ENCODE data around the gene CCSER1. TPM values are rescaled to one million over a fixed set of nuclear protein-coding genes. Genes with fewer than 3 reads are reported as not detected.

Gene CCSER1
- total and polyA plus RNA-seq, 2 experiments from 2014 or later: 2.9 to 3.4 TPM

DNA sequence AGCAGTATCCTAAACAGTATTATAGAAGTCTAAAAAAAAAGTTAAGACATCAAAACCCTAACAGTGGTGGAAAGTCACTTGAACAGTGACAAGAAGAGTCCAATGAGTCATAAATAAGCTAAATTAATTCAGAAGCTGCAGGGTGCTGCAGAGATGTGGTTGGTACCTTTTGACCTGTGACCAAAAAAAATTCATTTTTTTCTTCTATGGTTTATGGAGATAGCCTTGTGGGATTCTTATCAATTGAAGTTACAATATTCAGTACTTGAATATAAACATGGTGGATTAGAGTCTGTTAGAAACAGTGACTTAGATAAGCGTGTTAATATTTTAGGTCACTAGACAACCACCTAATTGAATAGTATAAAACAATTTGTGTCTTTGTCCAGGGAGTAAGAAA, 35.4 kb downstream of the CCSER1 start:
- Mint-ChIP-seq H3K4me3 (no peak overlapping the region), H3K36me3 (ENCODE audit: low read depth) (peaks cover 10% of the 10 kb centered on the region; the same call in 2 of the 3 replicates), H3K4me1 (no peaks in the 10 kb centered on the region; the same call in 2 of the 3 replicates), H3K27me3 (ENCODE audit: insufficient read depth, low read depth, poor library complexity) (peaks cover 2% of the 10 kb centered on the region), H3K27ac (no peak overlapping the region), H3K9me3 (peaks cover 16% of the 10 kb centered on the region)
- H3K4me1 ChIP-seq (ENCODE audit: insufficient read depth): no peaks in the 10 kb centered on the region
- DNase-seq (ENCODE audit: low spot score): no peak
- ATAC-seq: no peak
- no peak overlapping the region for H3K4me3 ChIP-seq
- no peaks in the 10 kb centered on the region for H4K20me1 ChIP-seq (replicated peaks; ENCODE audit: insufficient read depth)
- H3K9me2 ChIP-seq (ENCODE audit: insufficient read depth): no peaks in the 10 kb centered on the region
- no peak overlapping the region for H3K27ac ChIP-seq (ENCODE audit: low read depth)
- TF ChIP-seq ZNF331 (CRISPR knock-in tag; IDR thresholded peaks at IDR 0.05; ENCODE audit: low read depth) (no peak), JUNB (IDR thresholded peaks at IDR 0.05; ENCODE audit: unreplicated experiment) (no peak), EZH2 (IDR thresholded peaks at IDR 0.05; ENCODE audit: low read depth, unreplicated experiment) (no peak), NANOG (IDR thresholded peaks at IDR 0.05; ENCODE audit: borderline replicate concordance) (no peak), EZH2phosphoT487 (IDR thresholded peaks at IDR 0.05; ENCODE audit: unreplicated experiment) (no peak), CREB1 (CRISPR knock-in tag; IDR thresholded peaks at IDR 0.05; ENCODE audit: low read depth) (no peak)
- TF ChIP-seq, protein P1, sequence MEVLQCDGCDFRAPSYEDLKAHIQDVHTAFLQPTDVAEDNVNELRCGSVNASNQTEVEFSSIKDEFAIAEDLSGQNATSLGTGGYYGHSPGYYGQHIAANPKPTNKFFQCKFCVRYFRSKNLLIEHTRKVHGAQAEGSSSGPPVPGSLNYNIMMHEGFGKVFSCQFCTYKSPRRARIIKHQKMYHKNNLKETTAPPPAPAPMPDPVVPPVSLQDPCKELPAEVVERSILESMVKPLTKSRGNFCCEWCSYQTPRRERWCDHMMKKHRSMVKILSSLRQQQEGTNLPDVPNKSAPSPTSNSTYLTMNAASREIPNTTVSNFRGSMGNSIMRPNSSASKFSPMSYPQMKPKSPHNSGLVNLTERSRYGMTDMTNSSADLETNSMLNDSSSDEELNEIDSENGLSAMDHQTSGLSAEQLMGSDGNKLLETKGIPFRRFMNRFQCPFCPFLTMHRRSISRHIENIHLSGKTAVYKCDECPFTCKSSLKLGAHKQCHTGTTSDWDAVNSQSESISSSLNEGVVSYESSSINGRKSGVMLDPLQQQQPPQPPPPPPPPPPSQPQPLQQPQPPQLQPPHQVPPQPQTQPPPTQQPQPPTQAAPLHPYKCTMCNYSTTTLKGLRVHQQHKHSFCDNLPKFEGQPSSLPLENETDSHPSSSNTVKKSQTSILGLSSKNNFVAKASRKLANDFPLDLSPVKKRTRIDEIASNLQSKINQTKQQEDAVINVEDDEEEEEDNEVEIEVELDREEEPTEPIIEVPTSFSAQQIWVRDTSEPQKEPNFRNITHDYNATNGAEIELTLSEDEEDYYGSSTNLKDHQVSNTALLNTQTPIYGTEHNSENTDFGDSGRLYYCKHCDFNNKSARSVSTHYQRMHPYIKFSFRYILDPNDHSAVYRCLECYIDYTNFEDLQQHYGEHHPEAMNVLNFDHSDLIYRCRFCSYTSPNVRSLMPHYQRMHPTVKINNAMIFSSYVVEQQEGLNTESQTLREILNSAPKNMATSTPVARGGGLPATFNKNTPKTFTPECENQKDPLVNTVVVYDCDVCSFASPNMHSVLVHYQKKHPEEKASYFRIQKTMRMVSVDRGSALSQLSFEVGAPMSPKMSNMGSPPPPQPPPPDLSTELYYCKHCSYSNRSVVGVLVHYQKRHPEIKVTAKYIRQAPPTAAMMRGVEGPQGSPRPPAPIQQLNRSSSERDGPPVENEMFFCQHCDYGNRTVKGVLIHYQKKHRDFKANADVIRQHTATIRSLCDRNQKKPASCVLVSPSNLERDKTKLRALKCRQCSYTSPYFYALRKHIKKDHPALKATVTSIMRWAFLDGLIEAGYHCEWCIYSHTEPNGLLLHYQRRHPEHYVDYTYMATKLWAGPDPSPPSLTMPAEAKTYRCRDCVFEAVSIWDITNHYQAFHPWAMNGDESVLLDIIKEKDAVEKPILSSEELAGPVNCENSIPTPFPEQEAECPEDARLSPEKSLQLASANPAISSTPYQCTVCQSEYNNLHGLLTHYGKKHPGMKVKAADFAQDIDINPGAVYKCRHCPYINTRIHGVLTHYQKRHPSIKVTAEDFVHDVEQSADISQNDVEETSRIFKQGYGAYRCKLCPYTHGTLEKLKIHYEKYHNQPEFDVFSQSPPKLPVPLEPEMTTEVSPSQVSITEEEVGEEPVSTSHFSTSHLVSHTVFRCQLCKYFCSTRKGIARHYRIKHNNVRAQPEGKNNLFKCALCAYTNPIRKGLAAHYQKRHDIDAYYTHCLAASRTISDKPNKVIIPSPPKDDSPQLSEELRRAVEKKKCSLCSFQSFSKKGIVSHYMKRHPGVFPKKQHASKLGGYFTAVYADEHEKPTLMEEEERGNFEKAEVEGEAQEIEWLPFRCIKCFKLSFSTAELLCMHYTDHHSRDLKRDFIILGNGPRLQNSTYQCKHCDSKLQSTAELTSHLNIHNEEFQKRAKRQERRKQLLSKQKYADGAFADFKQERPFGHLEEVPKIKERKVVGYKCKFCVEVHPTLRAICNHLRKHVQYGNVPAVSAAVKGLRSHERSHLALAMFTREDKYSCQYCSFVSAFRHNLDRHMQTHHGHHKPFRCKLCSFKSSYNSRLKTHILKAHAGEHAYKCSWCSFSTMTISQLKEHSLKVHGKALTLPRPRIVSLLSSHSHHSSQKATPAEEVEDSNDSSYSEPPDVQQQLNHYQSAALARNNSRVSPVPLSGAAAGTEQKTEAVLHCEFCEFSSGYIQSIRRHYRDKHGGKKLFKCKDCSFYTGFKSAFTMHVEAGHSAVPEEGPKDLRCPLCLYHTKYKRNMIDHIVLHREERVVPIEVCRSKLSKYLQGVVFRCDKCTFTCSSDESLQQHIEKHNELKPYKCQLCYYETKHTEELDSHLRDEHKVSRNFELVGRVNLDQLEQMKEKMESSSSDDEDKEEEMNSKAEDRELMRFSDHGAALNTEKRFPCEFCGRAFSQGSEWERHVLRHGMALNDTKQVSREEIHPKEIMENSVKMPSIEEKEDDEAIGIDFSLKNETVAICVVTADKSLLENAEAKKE (CRISPR knock-in tag; IDR thresholded peaks at IDR 0.05): no peak
- TF ChIP-seq, protein P2, sequence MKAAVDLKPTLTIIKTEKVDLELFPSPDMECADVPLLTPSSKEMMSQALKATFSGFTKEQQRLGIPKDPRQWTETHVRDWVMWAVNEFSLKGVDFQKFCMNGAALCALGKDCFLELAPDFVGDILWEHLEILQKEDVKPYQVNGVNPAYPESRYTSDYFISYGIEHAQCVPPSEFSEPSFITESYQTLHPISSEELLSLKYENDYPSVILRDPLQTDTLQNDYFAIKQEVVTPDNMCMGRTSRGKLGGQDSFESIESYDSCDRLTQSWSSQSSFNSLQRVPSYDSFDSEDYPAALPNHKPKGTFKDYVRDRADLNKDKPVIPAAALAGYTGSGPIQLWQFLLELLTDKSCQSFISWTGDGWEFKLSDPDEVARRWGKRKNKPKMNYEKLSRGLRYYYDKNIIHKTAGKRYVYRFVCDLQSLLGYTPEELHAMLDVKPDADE (IDR thresholded peaks at IDR 0.05): no peak
- TF ChIP-seq, protein P3, sequence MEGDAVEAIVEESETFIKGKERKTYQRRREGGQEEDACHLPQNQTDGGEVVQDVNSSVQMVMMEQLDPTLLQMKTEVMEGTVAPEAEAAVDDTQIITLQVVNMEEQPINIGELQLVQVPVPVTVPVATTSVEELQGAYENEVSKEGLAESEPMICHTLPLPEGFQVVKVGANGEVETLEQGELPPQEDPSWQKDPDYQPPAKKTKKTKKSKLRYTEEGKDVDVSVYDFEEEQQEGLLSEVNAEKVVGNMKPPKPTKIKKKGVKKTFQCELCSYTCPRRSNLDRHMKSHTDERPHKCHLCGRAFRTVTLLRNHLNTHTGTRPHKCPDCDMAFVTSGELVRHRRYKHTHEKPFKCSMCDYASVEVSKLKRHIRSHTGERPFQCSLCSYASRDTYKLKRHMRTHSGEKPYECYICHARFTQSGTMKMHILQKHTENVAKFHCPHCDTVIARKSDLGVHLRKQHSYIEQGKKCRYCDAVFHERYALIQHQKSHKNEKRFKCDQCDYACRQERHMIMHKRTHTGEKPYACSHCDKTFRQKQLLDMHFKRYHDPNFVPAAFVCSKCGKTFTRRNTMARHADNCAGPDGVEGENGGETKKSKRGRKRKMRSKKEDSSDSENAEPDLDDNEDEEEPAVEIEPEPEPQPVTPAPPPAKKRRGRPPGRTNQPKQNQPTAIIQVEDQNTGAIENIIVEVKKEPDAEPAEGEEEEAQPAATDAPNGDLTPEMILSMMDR (conservative IDR thresholded peaks at IDR 0.05; ENCODE audit: low read depth in 2 of 2): no peak
- no peak overlapping the region for H3K4me2 ChIP-seq
- no peaks in the 10 kb centered on the region for H3K36me3 ChIP-seq (ENCODE audit: insufficient read depth)
- H3K27me3 ChIP-seq (ENCODE audit: insufficient read depth): no peaks in the 10 kb centered on the region
- no peaks in the 10 kb centered on the region for H3K79me2 ChIP-seq (replicated peaks; ENCODE audit: insufficient read depth)
- no peaks in the 10 kb centered on the region for H3F3A ChIP-seq (replicated peaks; ENCODE audit: low read depth)
- H2AFZ ChIP-seq: no peak overlapping the region
